Right lobe of liver (tissue), 6 donors: ENCODE results near the gene DCAF5. TPM values are rescaled to one million over a fixed set of nuclear protein-coding genes. Genes with fewer than 3 reads are reported as not detected.
A peak's percentile ranks its signal among the peaks of the same experiment; 100 is the strongest.

Experiments used
- ATAC-seq, 4 donors: fragments of 200-7000 bp; cut with Tn5 transposase; one replicate each; pipeline ENCODE4 v1.9.1; 2020; ENCODE audit warnings: mild to moderate bottlenecking in 4 of 4, moderate library complexity in 4 of 4
- DNase-seq, 3 donors: peaks; one replicate each; pipeline ENCODE4 v3.0.0-alpha.2; 2020
- H3K27ac ChIP-seq, 3 donors: fragments of 200-600 bp; one replicate each; pipeline ENCODE4 v1.8.0; 2022
- H3K27me3 ChIP-seq, 2 donors: fragments of 200-600 bp; one replicate each; pipeline ENCODE4 v1.8.0; 2022
- H3K36me3 ChIP-seq, 4 donors: fragments of 200-600 bp; sonication (generic) in 1 of 4; one replicate each; pipeline versions ENCODE4 v1.5.1 to v1.8.0; 2017 to 2022; ENCODE audit warnings: control low read depth in 1 of 4
- H3K4me1 ChIP-seq, 4 donors: fragments of 200-600 bp; sonication (generic) in 1 of 4; one replicate each; pipeline versions ENCODE4 v1.5.1 to v1.8.0; 2017 to 2022; ENCODE audit warnings: control low read depth in 1 of 4
- H3K4me3 ChIP-seq, 3 donors: fragments of 200-600 bp; one replicate each; pipeline ENCODE4 v1.8.0; 2022
- H3K9me3 ChIP-seq, 4 donors: fragments of 200-600 bp; sonication (generic) in 1 of 4; one replicate each; pipeline versions ENCODE4 v1.5.1 to v1.8.0; 2017 to 2022; ENCODE audit warnings: control low read depth in 1 of 4
- CTCF ChIP-seq, 4 donors: fragments of 200-600 bp in 3 of 4; fragments of 450-650 bp in 1 of 4; IDR thresholded peaks; one replicate each; pipeline versions ENCODE4 v1.5.1 to v1.8.0; 2016 to 2022; ENCODE audit warnings: antibody characterized with exemption in 4 of 4, mild to moderate bottlenecking in 2 of 4
- POLR2A ChIP-seq: fragments of 450-650 bp; IDR thresholded peaks from one replicate; pipeline ENCODE4 v1.6.1; 2017; ENCODE audit warnings: antibody characterized with exemption, mild to moderate bottlenecking
- WGBS: methylation state at CpG from one replicate; pipeline ENCODE4 v1.1.6; 2018; ENCODE audit warnings: low coverage, low lambda C conversion rate; ENCODE audit not compliant: insufficient coverage; ENCODE audit errors: missing lambda C conversion rate; 5-methylcytosine and 5-hydroxymethylcytosine counted together
- intact Hi-C, 2 donors: fragments of 100-400 bp; cut with DNase I; formaldehyde crosslinking; loops; one replicate each; pipeline versions ENCODE4 v1.11.2 to v1.14.1; 2022
- total RNA-seq, 6 experiments: library from RNA; depleted of rRNA in 2 of 6; stranded (reverse); fragments of >200 nt in 2 of 6; fragmentation: NEBNext Ultra II Directional in 3 of 6; extraction: Animal tissue kit (Norgen Biotek cat#: 25700) in 3 of 6; gene quantifications; one replicate each; pipeline versions ENCODE4 v1.1.0 to v1.2.4, GENCODE V29; 2016 to 2023
- donor health status: DM: no; HTN: yes; CAD: no.
- donor health status: DM: no; HTN: no; CAD: no.
- donor health status: DM: no; HTN: no; CAD: no.
- donor health status: DM: no; HTN: yes; CAD: no.
- donor health status: DM: no; HTN: yes; CAD: no.

DCAF5 gene
- total RNA-seq, 6 experiments from 2014 or later = 21.8 to 31.4 (median 28.0) TPM

GRCh38 chr14:69050240-69051184 lies 102.4 kb downstream of the DCAF5 start:
- TF ChIP-seq CTCF (IDR thresholded peaks at IDR 0.05) = no peak
- TF ChIP-seq POLR2A = no peak
- H3K4me1 ChIP-seq = peaks cover 0 to 48% (median 15%) of the 10 kb centered on the region in 4 donors
- H3K27ac ChIP-seq = peak overlapping the region; percentile 54 to 87 (median 73)
- intact Hi-C loops = no loop called here
- DNase-seq = no peak
- H3K9me3 ChIP-seq = no peaks in the 10 kb centered on the region
- H3K36me3 ChIP-seq = peaks cover 0 to 22% (median 11%) of the 10 kb centered on the region in 4 donors
- no peaks in the 10 kb centered on the region for H3K27me3 ChIP-seq
- 28% methylated on average over 6 of the region's 6 CpGs for WGBS
- ATAC-seq = peak; percentile 8 to 20 (median 19)
- no peak overlapping the region for H3K4me3 ChIP-seq

GRCh38 chr14:69049675-69050074 lies 103.2 kb downstream of the DCAF5 start:
- intact Hi-C loops = no loop called here
- peaks cover 2 to 48% (median 15%) of the 10 kb centered on the region in 4 donors for H3K4me1 ChIP-seq
- H3K9me3 ChIP-seq = no peaks in the 10 kb centered on the region
- H3K27ac ChIP-seq = peak overlapping the region; percentile 53 to 87 (median 73)
- DNase-seq = peak in 1 of 3 donors; percentile 69
- peak; percentile 63 to 78 (median 73) for ATAC-seq
- no peaks in the 10 kb centered on the region for H3K27me3 ChIP-seq
- H3K4me3 ChIP-seq = no peak overlapping the region
- TF ChIP-seq CTCF (IDR thresholded peaks at IDR 0.05) = no peak
- peak; percentile 71 for TF ChIP-seq POLR2A
- H3K36me3 ChIP-seq = peaks cover 0 to 14% (median 5%) of the 10 kb centered on the region in 4 donors
- 0% methylated on average over 2 of the region's 2 CpGs for WGBS

GRCh38 chr14:69048456-69048855 lies 104.5 kb downstream of the DCAF5 start:
- intact Hi-C loops = no loop called here

GRCh38 chr14:69047255-69047654 lies 105.7 kb downstream of the DCAF5 start:
- Histone ChIP-seq H3K36me3 (no peaks in the 10 kb centered on the region), H3K4me3 (no peak overlapping the region), H3K27ac (peak overlapping the region in 2 of 3 donors; percentile 50 to 77), H3K9me3 (no peaks in the 10 kb centered on the region), H3K4me1 (peaks cover 2 to 54% (median 21%) of the 10 kb centered on the region in 4 donors), H3K27me3 (no peaks in the 10 kb centered on the region)
- 89% methylated on average over 1 of the region's 1 CpG for WGBS
- DNase-seq = no peak
- no peak for TF ChIP-seq POLR2A
- TF ChIP-seq CTCF (IDR thresholded peaks at IDR 0.05) = no peak
- intact Hi-C loops = no loop called here
- no peak for ATAC-seq

More at GRCh38 chr14:69048456-69048855, 104.5 kb downstream of the DCAF5 start:
- Histone ChIP-seq H3K9me3 (no peaks in the 10 kb centered on the region), H3K4me1 (peaks cover 2 to 53% (median 19%) of the 10 kb centered on the region in 4 donors), H3K36me3 (peaks cover 0 to 2% (median 0%) of the 10 kb centered on the region in 4 donors), H3K27ac (peak overlapping the region in 1 of 3 donors; percentile 53), H3K27me3 (no peaks in the 10 kb centered on the region), H3K4me3 (no peak overlapping the region)
- TF ChIP-seq POLR2A (no peak), CTCF (IDR thresholded peaks at IDR 0.05) (no peak)
- 46% methylated on average over 3 of the region's 3 CpGs for WGBS
- ATAC-seq (peak; percentile 15 to 53 (median 24)), DNase-seq (peak; percentile 67 to 80 (median 72))
